ENCODE results near the gene RASSF5. TPM values are rescaled to one million over a fixed set of nuclear protein-coding genes. Genes with fewer than 3 reads are reported as not detected.

RASSF5 gene
- total RNA-seq, 1 donor from 2014 or later: 28.5 TPM

DNA sequence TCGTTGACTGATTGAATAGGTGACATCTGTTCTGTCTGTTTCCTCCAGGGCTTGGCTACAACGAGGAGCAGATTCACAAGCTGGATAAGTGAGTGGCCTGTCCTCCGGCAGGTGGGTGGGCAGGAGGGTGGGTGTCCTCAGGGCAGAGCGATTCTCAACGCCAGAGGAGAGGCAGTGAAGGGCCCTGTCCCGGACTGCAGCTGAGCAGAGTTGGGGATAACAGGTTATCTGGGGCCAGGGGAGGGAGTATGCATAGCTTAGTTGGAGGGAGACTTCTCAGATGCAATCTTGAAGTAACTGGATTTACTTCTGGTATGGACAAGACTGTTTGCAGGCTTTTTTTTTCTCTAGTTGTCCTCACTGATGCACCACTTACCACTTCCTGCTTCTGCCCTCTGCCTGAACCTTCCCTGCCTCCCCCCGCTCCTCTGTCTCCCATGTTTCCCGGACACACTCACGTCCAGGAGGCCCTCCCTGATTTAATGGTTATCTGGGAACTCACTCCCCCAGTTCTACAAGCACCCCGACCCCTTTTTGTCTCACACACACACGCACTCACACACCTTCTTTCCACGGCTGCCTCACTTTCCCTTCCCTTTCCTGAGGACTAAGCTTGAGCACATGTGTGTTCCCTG is 16.4 kb upstream of the RASSF5 start:
- intact Hi-C loops (cut with DNase I): loop anchor here (5.0 kb wide), 1 partner anchor 91 kb away; no protein-coding TSS in a partner anchor
- Histone ChIP-seq H3K4me1 (peaks cover 20% of the 10 kb centered on the region), H3K27ac (no peak overlapping the region), H3K4me3 (no peak overlapping the region), H3K9me3 (no peaks in the 10 kb centered on the region), H3K36me3 (peaks cover 0 to 3% of the 10 kb centered on the region in 2 donors), H3K27me3 (no peaks in the 10 kb centered on the region)
- no peak for DNase-seq (ENCODE audit: extremely low spot score in 2 of 2)
- TF ChIP-seq POLR2A (IDR thresholded peaks at IDR 0.05) (no peak), POLR2AphosphoS5 (IDR thresholded peaks at IDR 0.05; ENCODE audit: insufficient read depth in 1 of 2, low read depth in 1 of 2) (no peak)
- TF ChIP-seq, protein P1, sequence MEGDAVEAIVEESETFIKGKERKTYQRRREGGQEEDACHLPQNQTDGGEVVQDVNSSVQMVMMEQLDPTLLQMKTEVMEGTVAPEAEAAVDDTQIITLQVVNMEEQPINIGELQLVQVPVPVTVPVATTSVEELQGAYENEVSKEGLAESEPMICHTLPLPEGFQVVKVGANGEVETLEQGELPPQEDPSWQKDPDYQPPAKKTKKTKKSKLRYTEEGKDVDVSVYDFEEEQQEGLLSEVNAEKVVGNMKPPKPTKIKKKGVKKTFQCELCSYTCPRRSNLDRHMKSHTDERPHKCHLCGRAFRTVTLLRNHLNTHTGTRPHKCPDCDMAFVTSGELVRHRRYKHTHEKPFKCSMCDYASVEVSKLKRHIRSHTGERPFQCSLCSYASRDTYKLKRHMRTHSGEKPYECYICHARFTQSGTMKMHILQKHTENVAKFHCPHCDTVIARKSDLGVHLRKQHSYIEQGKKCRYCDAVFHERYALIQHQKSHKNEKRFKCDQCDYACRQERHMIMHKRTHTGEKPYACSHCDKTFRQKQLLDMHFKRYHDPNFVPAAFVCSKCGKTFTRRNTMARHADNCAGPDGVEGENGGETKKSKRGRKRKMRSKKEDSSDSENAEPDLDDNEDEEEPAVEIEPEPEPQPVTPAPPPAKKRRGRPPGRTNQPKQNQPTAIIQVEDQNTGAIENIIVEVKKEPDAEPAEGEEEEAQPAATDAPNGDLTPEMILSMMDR (IDR thresholded peaks at IDR 0.05): no peak

DNA sequence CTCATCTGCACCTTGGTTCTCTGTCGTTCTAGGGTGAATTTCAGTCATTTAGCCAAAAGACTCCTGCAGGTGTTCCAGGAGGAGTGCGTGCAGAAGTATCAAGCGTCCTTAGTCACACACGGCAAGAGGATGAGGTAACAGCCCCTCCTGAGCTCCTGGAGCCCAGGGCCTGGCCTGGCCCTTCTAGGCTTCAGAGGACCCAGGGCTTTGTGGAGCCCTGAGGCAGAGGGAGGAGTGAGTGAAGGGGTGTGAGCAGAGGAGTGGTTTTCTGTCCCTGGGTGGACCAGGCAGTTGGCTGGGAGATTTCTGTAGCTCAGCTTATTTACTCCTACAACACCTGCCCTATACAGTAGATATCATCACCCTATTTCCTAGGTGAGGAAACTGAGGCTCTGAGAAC is 15.7 kb upstream of the RASSF5 start:
- TF ChIP-seq POLR2A (IDR thresholded peaks at IDR 0.05) (no peak), POLR2AphosphoS5 (IDR thresholded peaks at IDR 0.05; ENCODE audit: insufficient read depth in 1 of 2, low read depth in 1 of 2) (no peak)
- TF ChIP-seq, protein P1 (IDR thresholded peaks at IDR 0.05): no peak
- no peak for DNase-seq (ENCODE audit: extremely low spot score in 2 of 2)
- peaks cover 0 to 3% of the 10 kb centered on the region in 2 donors for H3K36me3 ChIP-seq
- no peak overlapping the region for H3K27ac ChIP-seq
- H3K4me3 ChIP-seq: no peak overlapping the region
- H3K4me1 ChIP-seq: peaks cover 27% of the 10 kb centered on the region
- no peaks in the 10 kb centered on the region for H3K9me3 ChIP-seq
- intact Hi-C loops (cut with DNase I): loop anchor here (5.0 kb wide), 1 partner anchor 91 kb away; no protein-coding TSS in a partner anchor
- no peaks in the 10 kb centered on the region for H3K27me3 ChIP-seq

DNA sequence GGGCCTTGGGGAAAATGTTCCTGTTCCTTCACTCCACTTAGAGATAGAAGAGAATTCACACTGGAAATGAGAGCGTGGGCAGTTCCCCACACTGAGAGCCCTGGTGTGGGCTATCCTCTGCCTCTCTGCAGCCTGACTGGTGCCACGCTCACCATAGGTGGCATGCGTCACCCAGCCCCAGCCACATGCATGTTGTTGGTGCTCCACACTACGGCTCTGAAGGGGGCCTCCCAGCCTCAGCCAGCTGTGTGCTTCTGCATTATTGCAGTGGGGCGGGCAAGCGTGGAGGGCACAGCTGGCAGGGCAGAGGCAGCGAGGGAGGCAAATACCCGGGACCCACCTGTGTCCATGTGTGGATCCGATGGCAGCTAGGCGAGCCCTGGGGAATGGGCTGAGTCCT is 14.7 kb upstream of the RASSF5 start:
- intact Hi-C loops (cut with DNase I): loop anchor here (5.0 kb wide), 1 partner anchor 90 kb away; no protein-coding TSS in a partner anchor

DNA sequence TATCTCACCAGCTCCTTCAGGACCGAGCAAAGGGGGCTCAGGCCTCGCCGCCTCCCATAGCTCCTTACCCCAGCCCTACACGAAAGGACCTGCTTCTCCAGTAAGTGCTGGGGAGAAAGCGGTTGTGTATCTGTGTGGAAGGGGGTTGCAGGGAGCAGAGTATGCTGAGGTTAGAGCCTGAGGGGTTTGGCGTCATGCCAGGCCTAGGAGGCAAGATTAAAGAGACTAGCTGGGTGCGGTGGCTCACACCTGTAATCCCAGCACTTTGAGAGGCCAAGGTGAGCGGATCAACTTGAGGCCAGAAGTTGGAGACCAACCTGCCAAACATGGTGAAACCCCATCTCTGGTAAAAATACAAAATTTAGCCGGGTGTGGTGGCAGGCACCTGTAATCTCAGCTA is 14.1 kb upstream of the RASSF5 start:
- no peak for DNase-seq (ENCODE audit: extremely low spot score in 2 of 2)

More for the DNA sequence above, 14.7 kb upstream of the RASSF5 start:
- H3K36me3 ChIP-seq: peaks cover 0 to 3% of the 10 kb centered on the region in 2 donors
- no peaks in the 10 kb centered on the region for H3K27me3 ChIP-seq
- H3K4me3 ChIP-seq: no peak overlapping the region
- H3K9me3 ChIP-seq: no peaks in the 10 kb centered on the region
- no peak overlapping the region for H3K27ac ChIP-seq
- no peak for DNase-seq (ENCODE audit: extremely low spot score in 2 of 2)
- H3K4me1 ChIP-seq: peaks cover 29% of the 10 kb centered on the region
- TF ChIP-seq, protein P1 (IDR thresholded peaks at IDR 0.05): no peak
- no peak for TF ChIP-seq POLR2A (IDR thresholded peaks at IDR 0.05)
- no peak for TF ChIP-seq POLR2AphosphoS5 (IDR thresholded peaks at IDR 0.05; ENCODE audit: insufficient read depth in 1 of 2, low read depth in 1 of 2)

More for the DNA sequence above, 14.1 kb upstream of the RASSF5 start:
- TF ChIP-seq, protein P1 (IDR thresholded peaks at IDR 0.05): no peak
- TF ChIP-seq POLR2A (IDR thresholded peaks at IDR 0.05) (no peak), POLR2AphosphoS5 (IDR thresholded peaks at IDR 0.05; ENCODE audit: insufficient read depth in 1 of 2, low read depth in 1 of 2) (no peak)
- no peaks in the 10 kb centered on the region for H3K27me3 ChIP-seq
- no peak overlapping the region for H3K27ac ChIP-seq
- H3K4me1 ChIP-seq: peaks cover 29% of the 10 kb centered on the region
- no peaks in the 10 kb centered on the region for H3K36me3 ChIP-seq
- intact Hi-C loops (cut with DNase I): loop anchor here (5.0 kb wide), 1 partner anchor 89 kb away; no protein-coding TSS in a partner anchor
- no peaks in the 10 kb centered on the region for H3K9me3 ChIP-seq
- H3K4me3 ChIP-seq: no peak overlapping the region
